HCT116 (cell line): Measurements from ENCODE around the gene MAPK1IP1L. TPM values are rescaled to one million over a fixed set of nuclear protein-coding genes. Genes with fewer than 3 reads are reported as not detected.

Experiments
- ATAC-seq: fragments of 200-7000 bp; cut with Tn5 transposase; 2 replicates; pipeline ENCODE4 v1.9.1; 2020; ENCODE audit warnings: mild to moderate bottlenecking, moderate library complexity
- BruUV-seq: library from RNA; stranded (reverse); fragments of 400-500 nt; replicated peaks from 2 replicates; lab custom pipeline; 2021; lab: Mats Ljungman, UMichigan
- CTCF ChIA-PET: fragments of 300-600 bp; sonication (Branson Sonifier 250); formaldehyde crosslinking; loops from one replicate; lab custom pipeline; 2021; ENCODE audit warnings: antibody characterized with exemption; lab: Charles Lee
- POLR2A ChIA-PET: fragments of 300-600, 350-600 bp; sonication (Branson Sonifier 250); formaldehyde crosslinking; loops from one replicate; lab custom pipeline; 2021; ENCODE audit warnings: antibody characterized with exemption; lab: Charles Lee
- RAD21 ChIA-PET, 2 experiments: fragments of 300-600 bp; sonication (Branson Sonifier 250); formaldehyde crosslinking; loops; one replicate each; lab custom pipeline; 2023; ENCODE audit warnings: low total read pairs in 2 of 2; ENCODE audit not compliant: uncharacterized antibody in 2 of 2, unreplicated experiment in 2 of 2, low non-redundant PET in 1 of 2; lab: Charles Lee
- DNase-seq: peaks from one replicate; pipeline ENCODE4 v3.0.0-alpha.2; 2010; ENCODE audit warnings: low read depth, low spot score
- H2AFZ ChIP-seq: fragments of 200-600 bp; shearing (Covaris generic), sonication (generic); 2 replicates; pipeline ENCODE4 v1.6.1; 2017; ENCODE audit warnings: low read depth, mixed run types, mixed read lengths, antibody characterized with exemption, low read length; ENCODE audit not compliant: poor library complexity, severe bottlenecking
- H3K27ac ChIP-seq: 2 replicates; pipeline ENCODE4 v1.5.1; 2012; ENCODE audit warnings: low read depth, low read length
- H3K27me3 ChIP-seq: fragments of 200-600 bp; sonication (generic); 2 replicates; pipeline ENCODE4 v1.6.1; 2016; ENCODE audit warnings: mixed run types, low read length, mixed read lengths; ENCODE audit not compliant: insufficient read depth
- H3K36me3 ChIP-seq, 2 experiments: fragments of 200-500 bp in 1 of 2; fragments of 200-600 bp in 1 of 2; sonication (Bioruptor generic) in 1 of 2; sonication (generic) in 1 of 2; 2 replicates each; pipeline versions ENCODE4 v1.5.1 to v1.6.1; 2014 to 2016; ENCODE audit warnings: low read length in 2 of 2, inconsistent platforms in 1 of 2, mixed read lengths in 1 of 2, mixed run types in 1 of 2; ENCODE audit not compliant: insufficient read depth in 2 of 2, control insufficient read depth in 1 of 2
- H3K4me1 ChIP-seq, 2 experiments: fragments of 200-600 bp in 1 of 2; sonication (generic) in 1 of 2; 2 replicates each; pipeline versions ENCODE4 v1.5.1 to v1.6.1; 2012 to 2017; ENCODE audit warnings: low read length in 2 of 2, inconsistent platforms in 1 of 2, mild to moderate bottlenecking in 1 of 2, mixed read lengths in 1 of 2, mixed run types in 1 of 2, moderate library complexity in 1 of 2; ENCODE audit not compliant: insufficient read depth in 2 of 2, control insufficient read depth in 1 of 2
- H3K4me2 ChIP-seq: fragments of 200-600 bp; sonication (generic); 2 replicates; pipeline ENCODE4 v1.6.1; 2017; ENCODE audit warnings: mixed run types, low read length, mixed read lengths
- H3K4me3 ChIP-seq, 2 experiments: fragments of 200-600 bp in 1 of 2; sonication (generic) in 1 of 2; replicated peaks in 1 of 2; 2 replicates each; pipeline ENCODE4 v1.5.1; 2011 to 2016; ENCODE audit warnings: low read length in 2 of 2, control low read depth in 1 of 2, low read depth in 1 of 2, mild to moderate bottlenecking in 1 of 2, mixed read lengths in 1 of 2, mixed run types in 1 of 2
- H3K79me2 ChIP-seq: fragments of 200-600 bp; sonication (generic); 2 replicates; pipeline ENCODE4 v1.6.1; 2017; ENCODE audit warnings: mild to moderate bottlenecking, mixed run types, low read length, moderate library complexity, mixed read lengths; ENCODE audit not compliant: insufficient read depth
- H3K9ac ChIP-seq: fragments of 200-600 bp; sonication (generic); 2 replicates; pipeline ENCODE4 v1.6.1; 2016; ENCODE audit warnings: low read length, mixed read lengths
- H3K9me2 ChIP-seq: fragments of 200-600 bp; sonication (generic), shearing (Covaris generic); 2 replicates; pipeline ENCODE4 v1.6.1; 2017; ENCODE audit warnings: mixed run types, mild to moderate bottlenecking, moderate library complexity; ENCODE audit not compliant: insufficient read depth
- H3K9me3 ChIP-seq, 2 experiments: fragments of 200-500 bp in 1 of 2; fragments of 200-600 bp in 1 of 2; sonication (Bioruptor generic) in 1 of 2; sonication (generic) in 1 of 2; 2 replicates each; pipeline ENCODE4 v1.6.1; 2014 to 2017; ENCODE audit warnings: low read length in 2 of 2, mixed read lengths in 2 of 2, inconsistent platforms in 1 of 2, low read depth in 1 of 2, mild to moderate bottlenecking in 1 of 2, mixed run types in 1 of 2, moderate library complexity in 1 of 2; ENCODE audit not compliant: control insufficient read depth in 1 of 2, insufficient read depth in 1 of 2
- H4K20me1 ChIP-seq: fragments of 200-600 bp; sonication (generic), shearing (Covaris generic); 2 replicates; pipeline ENCODE4 v1.6.1; 2017; ENCODE audit warnings: mixed run types, mild to moderate bottlenecking, moderate library complexity; ENCODE audit not compliant: insufficient read depth
- ATF3 ChIP-seq: IDR thresholded peaks from 2 replicates; pipeline ENCODE4 v1.6.1; 2012
- CTCF ChIP-seq, 3 experiments: fragments of 200-600 bp in 1 of 3; sonication (generic) in 1 of 3; IDR thresholded peaks in 2 of 3; conservative IDR thresholded peaks in 1 of 3; 2 replicates each; pipeline ENCODE4 v1.5.1; 2012 to 2017; ENCODE audit warnings: low read depth in 2 of 3, low read length in 2 of 3, antibody characterized with exemption in 1 of 3, borderline replicate concordance in 1 of 3, control low read depth in 1 of 3, mild to moderate bottlenecking in 1 of 3, mixed read lengths in 1 of 3, mixed run types in 1 of 3, moderate library complexity in 1 of 3; ENCODE audit not compliant: insufficient read depth in 1 of 3
- POLR2A ChIP-seq: IDR thresholded peaks from 2 replicates; pipeline ENCODE4 v1.7.0; 2011; ENCODE audit warnings: borderline replicate concordance; ENCODE audit not compliant: insufficient read depth, insufficient read length; ENCODE audit errors: extremely low read depth
- POLR2AphosphoS5 ChIP-seq: IDR thresholded peaks from 2 replicates; pipeline ENCODE4 v1.6.1; 2011; ENCODE audit warnings: mild to moderate bottlenecking, low read depth, low read length, moderate library complexity
- SP1 ChIP-seq: IDR thresholded peaks from 2 replicates; pipeline ENCODE4 v1.6.1; 2012; ENCODE audit warnings: low read depth
- SRF ChIP-seq: IDR thresholded peaks from 2 replicates; pipeline ENCODE4 v1.6.1; 2012; ENCODE audit warnings: low read depth
- YY1 ChIP-seq: IDR thresholded peaks from 2 replicates; pipeline ENCODE4 v1.6.1; 2011; ENCODE audit warnings: low read length, low read depth, moderate library complexity, mild to moderate bottlenecking; ENCODE audit not compliant: insufficient replicate concordance; ENCODE audit errors: extremely low read depth
- intact Hi-C: fragments of 100-400 bp; cut with micrococcal nuclease; formaldehyde crosslinking; loops from 2 replicates; pipeline ENCODE4 v1.10.0; 2022
- total RNA-seq: library from RNA; stranded (reverse); gene quantifications from one replicate; pipeline ENCODE4 v1.2.1, GENCODE V29; 2021; ENCODE audit not compliant: unreplicated experiment

The MAPK1IP1L gene
- total RNA-seq, 1 experiment from 2014 or later, result 101 TPM

- H3K4me3 ChIP-seq, result peak overlapping the region; percentile 66 to 97
- ATAC-seq (no peak), DNase-seq (no peak)
- peak overlapping the region; percentile 98 for H3K9ac ChIP-seq
- H3K4me1 ChIP-seq, result peaks cover 4 to 21% of the 10 kb centered on the region in 2 experiments; a peak in 3 of 4 replicates
- intact Hi-C loops, result no loop called here
- H3K9me2 ChIP-seq, result no peaks in the 10 kb centered on the region
- H3K36me3 ChIP-seq, result peaks cover 2 to 9% of the 10 kb centered on the region in 2 experiments; a peak in 3 of 4 replicates
- no peaks in the 10 kb centered on the region for H3K9me3 ChIP-seq
- H3K27me3 ChIP-seq, result no peaks in the 10 kb centered on the region
- TF ChIP-seq POLR2AphosphoS5 (0 out of 2 replicates have a peak, but pooled peaks have one; percentile 11), SRF (no peak), POLR2A (no peak), YY1 (no peak), SP1 (no peak), CTCF (IDR thresholded peaks at IDR 0.05 in 2 of 3, conservative IDR thresholded peaks at IDR 0.05 in 1 of 3; ENCODE audit: borderline replicate concordance in 1 of 3, insufficient read depth in 1 of 3, low read depth in 2 of 3, low read length in 2 of 3) (no peak), ATF3 (no peak)
- no peak overlapping the region for H2AFZ ChIP-seq
- ChIA-PET POLR2A (interaction anchor here (2.7 kb wide), 1 partner anchor 25 kb away, joined by 9 read pairs; no protein-coding TSS in a partner anchor), CTCF (interaction anchor here (0.7 to 1.1 kb wide), 2 partner anchors 12 to 37 kb away, joined by 3 read pairs; no protein-coding TSS in a partner anchor), RAD21 (no interaction called here)
- H4K20me1 ChIP-seq, result peaks cover 26% of the 10 kb centered on the region; the same call in 1 of the 2 replicates
- peaks cover 62% of the 10 kb centered on the region for H3K79me2 ChIP-seq
- H3K4me2 ChIP-seq, result peak overlapping the region; percentile 81
- no peak overlapping the region; the same call in 1 of the 2 replicates for H3K27ac ChIP-seq
- BruUV-seq, result no TSS peak
Observed at GRCh38 chr14:55053018-55053417, 1.6 kb downstream of the MAPK1IP1L start.
